Renal cortical epithelial cell (primary cell): ENCODE data around the gene TRPM3. TPM values are rescaled to one million over a fixed set of nuclear protein-coding genes. Genes with fewer than 3 reads are reported as not detected.

Experiments
- DNase-seq: peaks from one replicate; pipeline ENCODE4 v3.0.0-alpha.2; 2011; ENCODE audit warnings: low read depth
- total RNA-seq: library from RNA; depleted of rRNA; stranded (reverse); fragments of >200 nt; gene quantifications from 2 replicates; pipeline ENCODE4 v1.2.3, GENCODE V29; 2014

Gene TRPM3
- total RNA-seq, 1 donor from 2014 or later: 2.9 TPM

- DNase-seq: no peak
Observed at GRCh38 chr9:70610287-70610644, 511.2 kb downstream of the TRPM3 start.

GRCh38 chr9:70609542-70610286 lies 511.7 kb downstream of the TRPM3 start:
- peak; percentile 8 for DNase-seq

DNA sequence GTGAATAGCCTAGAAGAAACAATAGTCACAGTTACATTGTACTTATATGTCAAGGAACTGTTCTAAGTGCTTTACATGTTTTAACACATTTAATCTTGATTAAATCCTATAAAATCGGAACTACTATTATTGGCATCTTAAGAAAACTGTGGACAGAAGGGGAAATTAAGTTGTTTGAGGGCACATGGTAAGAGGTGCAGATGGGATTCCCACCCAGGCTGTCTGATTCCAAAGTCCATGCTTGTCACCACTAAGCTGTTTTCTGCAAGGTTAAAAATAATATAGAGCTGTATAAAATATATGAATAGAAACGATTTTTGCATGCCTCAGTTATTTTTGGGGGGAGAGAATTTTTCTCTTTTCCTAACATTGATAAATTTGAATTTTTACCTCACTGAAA lies 512.4 kb downstream of the TRPM3 start:
- no peak for DNase-seq

GRCh38 chr9:70607926-70608325 lies 513.5 kb downstream of the TRPM3 start:
- no peak for DNase-seq

- DNase-seq: no peak
Observed at GRCh38 chr9:70607329-70607728, 514.1 kb downstream of the TRPM3 start.

- no peak for DNase-seq
Observed at GRCh38 chr9:70603020-70603411, 518.4 kb downstream of the TRPM3 start.

- DNase-seq: peak; percentile 84
Observed at GRCh38 chr9:70602321-70603019, 519.0 kb downstream of the TRPM3 start.

GRCh38 chr9:70601000-70601951 lies 520.1 kb downstream of the TRPM3 start:
- DNase-seq: peak; percentile 94

DNA sequence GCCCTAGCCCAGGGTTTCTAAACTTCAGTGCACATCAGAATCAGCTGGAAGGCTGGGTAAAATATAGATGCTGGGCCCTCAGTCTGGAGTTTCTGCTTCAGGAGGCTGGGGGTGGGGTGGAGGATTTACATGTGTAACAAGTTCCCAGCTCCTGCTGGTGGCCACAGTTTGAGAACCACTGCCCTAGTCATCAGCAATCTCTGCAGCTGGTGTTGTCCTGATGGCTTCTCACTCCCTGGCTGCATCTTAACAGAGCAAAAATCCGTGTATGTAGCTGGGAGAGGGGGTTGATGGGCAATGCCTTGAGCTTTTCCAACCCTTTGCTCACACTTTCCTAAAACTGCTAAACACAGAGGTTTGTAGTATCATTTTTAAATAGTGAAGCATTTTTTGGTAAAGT lies 520.9 kb downstream of the TRPM3 start:
- peak; percentile 47 for DNase-seq

DNA sequence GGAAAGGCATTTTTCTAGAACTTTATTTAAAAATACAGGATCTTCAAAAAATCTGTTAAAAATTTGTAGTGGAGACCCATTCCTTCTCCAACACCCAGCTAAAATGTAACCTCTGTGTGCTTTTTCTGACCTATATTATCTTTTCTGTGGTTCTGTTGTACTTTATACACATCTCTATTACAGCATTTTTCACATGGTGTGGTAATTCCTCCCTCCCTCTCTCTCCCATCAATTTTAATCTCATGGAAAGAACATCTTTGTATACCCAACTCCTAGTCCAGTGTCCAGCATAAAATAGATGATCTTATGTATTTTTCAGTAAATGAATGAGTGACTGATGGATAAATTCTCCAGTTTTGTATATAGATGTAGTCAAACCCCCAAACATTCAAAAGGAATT lies 523.5 kb downstream of the TRPM3 start:
- no peak for DNase-seq

DNA sequence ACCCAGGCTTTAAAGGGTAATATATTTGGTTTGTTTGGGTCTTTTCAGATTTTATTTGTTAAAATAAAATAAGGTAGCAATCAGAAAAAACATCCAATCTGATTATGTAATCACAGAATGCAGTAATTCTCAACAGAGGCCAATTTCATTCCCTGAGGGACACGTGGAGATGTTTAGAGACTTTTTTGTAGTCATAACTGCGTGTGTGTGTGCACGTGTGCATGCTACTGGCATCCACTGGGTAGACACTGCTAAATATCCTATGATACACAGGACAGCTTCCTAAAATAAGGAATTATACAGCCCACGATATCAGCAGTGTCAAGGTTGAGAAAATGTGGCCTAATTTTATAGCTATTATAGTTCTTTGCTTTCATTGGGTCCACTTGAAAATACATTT lies 526.2 kb downstream of the TRPM3 start:
- DNase-seq: no peak

GRCh38 chr9:70594386-70594944 lies 527.0 kb downstream of the TRPM3 start:
- peak; percentile 8 for DNase-seq

- no peak for DNase-seq
Observed at GRCh38 chr9:70593241-70593640, 528.2 kb downstream of the TRPM3 start.

DNA sequence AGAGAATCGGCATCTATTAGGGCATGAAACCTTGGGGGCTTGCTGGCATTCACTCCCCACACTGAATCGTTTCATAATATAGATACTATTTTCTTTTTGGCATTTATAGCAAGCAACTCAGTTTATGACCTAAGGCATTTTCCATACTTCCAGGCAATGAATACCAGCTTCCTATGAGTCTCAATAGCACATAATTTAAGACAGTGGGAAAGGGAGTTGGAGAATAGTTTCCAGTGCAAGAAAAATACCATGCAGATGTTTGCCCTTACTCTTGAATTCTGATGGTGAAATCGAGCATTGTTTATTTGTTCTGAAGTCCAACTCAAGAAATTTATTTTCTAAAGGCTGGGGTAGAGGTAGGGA lies 531.1 kb downstream of the TRPM3 start:
- DNase-seq: no peak

DNA sequence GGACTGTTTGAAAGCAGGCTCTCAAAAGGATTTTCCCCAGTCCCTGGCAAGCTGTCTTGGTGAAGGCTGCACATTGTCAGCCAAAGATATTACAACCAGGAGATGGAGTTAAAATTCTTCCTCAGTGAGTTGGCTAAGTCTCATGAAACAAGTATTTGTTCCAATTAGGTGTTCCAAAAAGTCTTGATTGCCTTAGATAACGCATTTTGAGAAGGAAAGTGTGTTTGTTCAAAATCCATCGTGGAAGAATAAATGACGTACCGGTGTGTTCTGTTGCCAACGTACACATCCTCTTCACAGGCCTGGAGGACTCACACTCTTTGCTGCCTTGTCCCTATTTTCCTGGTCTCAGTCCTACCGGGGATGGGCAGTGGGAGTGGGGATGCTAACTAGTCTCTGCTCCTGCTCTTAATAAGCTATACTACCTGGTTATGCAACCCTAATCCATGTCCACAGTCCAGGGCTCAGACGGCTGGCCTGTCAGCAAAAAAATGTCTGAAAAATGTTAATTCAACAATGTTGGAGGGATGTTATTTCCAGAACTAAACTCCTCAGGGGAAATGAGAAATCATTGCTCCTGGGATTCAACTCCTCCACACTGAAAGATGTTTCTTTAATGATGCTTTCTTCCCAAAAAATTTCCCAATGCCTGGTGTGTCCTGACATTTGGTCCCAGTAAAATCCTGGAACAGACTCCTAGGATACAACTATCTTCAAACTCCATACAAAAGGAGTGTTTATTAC lies 531.7 kb downstream of the TRPM3 start:
- DNase-seq: peak; percentile 10

DNA sequence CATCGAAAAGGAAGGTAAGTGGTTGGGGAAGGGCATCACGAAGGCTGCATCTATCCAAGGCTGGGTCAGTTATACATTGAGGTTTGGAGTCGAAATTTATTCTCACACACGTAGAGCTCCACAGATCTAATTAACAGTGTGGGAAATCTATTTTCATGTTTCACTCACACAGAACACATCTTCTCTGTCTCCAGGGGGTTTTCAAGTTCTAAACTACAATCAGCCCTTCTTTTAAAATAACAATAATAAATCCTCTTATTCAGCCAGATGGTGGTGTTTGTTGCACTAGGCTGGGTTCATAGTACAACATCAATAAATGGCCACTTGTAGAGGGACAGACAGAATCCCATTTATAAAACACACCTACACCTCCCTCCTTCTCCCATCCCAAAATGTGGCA lies 532.4 kb downstream of the TRPM3 start:
- no peak for DNase-seq

DNA sequence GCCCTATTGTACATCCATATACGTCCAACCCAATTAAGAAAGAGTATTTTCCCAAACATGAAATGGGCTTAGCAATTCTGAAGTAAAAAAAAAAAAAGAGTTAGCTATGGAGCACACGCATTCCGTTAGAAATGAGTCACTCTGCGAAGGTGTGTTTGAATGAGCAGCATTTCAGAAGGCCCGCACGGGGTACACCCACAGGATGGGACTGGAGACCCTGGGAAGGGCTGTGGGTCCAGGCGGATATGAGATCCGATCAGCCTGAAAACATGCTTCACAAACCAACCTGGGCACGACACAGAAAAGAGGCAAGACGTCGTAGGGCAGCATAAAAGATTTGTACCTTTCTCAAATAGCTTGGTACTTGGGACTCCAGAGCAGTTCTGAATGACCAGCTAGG lies 533.0 kb downstream of the TRPM3 start:
- DNase-seq: no peak

DNA sequence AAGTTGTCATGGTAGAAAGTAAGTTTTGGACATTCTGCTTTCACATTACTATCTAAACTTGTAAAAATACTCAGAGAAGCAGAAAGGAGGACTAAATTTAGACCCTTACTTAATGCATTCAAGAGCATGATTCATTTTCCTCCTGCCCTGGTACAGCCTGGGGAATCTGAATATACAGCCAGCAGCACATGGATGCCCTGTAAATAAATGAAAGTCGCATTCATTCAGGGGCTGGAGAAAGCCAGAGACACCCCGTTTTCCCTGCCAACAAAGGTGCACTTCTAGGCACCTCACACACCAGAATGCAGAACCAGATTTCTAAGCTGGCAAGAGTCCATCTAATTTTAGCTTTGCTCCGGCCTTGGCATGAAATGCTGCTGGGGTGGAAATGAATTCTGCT lies 534.2 kb downstream of the TRPM3 start:
- peak; percentile 67 for DNase-seq

- DNase-seq: peak; percentile 71
Observed at GRCh38 chr9:70586476-70586875, 534.9 kb downstream of the TRPM3 start.

DNA sequence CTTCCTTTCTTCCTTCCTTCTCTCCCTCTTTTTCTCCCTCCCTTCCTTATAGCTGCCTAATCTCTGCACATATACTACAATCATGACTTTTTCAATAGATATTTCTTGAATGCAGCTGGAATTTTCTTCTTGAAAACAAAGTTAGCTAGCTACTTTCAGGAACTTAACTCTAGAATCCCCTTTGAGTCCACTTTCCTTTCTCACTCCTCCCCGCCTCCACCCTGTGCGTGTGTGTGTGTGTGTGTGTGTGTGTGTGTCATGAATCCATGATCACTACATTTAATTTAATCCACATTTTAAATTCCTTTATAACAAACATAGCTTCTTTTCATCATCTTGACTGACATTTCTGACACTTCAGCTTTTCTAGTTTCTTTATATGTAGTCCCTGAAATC lies 539.5 kb downstream of the TRPM3 start:
- DNase-seq: no peak

DNA sequence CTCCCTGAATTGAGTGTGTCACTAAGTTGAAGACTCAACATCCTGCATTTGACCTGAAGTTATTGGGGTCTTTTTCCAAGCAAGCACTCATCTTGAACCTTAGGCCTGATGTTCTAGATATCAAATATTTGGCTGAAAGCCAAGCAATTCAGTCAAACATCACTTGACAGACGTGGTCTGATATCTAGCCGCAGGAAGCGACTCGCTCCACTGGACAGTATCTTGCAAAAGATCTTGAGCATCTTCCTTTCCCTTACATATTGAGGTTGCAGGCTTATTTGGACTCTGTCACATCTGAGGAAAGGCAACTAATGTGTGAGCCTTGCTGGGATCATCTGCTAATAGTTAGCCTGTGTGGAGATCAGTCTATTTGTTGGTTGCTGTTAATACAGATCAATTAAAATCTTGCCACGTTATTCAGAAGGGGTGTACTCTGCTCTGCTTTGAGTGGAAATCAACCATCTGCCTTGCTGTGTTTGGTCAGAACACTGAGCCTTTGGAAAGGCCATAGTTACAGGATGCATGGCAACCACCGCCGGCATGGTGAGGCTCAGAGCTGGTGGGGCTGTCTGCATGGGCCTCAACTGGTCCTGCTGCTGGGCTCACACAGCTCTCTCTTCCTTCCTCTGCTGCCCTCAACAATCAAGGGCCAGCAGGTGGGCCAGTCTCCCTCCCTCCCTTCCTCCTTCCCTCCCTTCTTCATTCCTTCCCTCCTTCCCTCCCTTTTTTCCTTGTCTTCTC lies 540.0 kb downstream of the TRPM3 start:
- peak; percentile 33 for DNase-seq
